Epithelial cell of esophagus (primary cell): ENCODE results near the gene GALNTL6.

Experiments
- DNase-seq: peaks from one replicate; pipeline ENCODE4 v3.0.0; 2010; ENCODE audit warnings: low read depth
- H3K4me3 ChIP-seq: 2 replicates; pipeline ENCODE4 v1.5.1; 2011; ENCODE audit warnings: mild to moderate bottlenecking, low read length, control low read depth
- CTCF ChIP-seq: IDR thresholded peaks from 2 replicates; pipeline ENCODE4 v1.5.1; 2011; ENCODE audit warnings: low read depth, mild to moderate bottlenecking, low read length, control low read depth, inconsistent platforms; ENCODE audit not compliant: insufficient read depth; ENCODE audit errors: missing control alignments

GALNTL6 gene

GRCh38 chr4:173046818-173047217 is 1233.6 kb downstream of the GALNTL6 start:
- DNase-seq: peak; percentile 57
- no peak for TF ChIP-seq CTCF
- no peak overlapping the region for H3K4me3 ChIP-seq

- DNase-seq: no peak
- no peak for TF ChIP-seq CTCF
- no peak overlapping the region for H3K4me3 ChIP-seq
Measured at GRCh38 chr4:173051232-173051631, 1238.0 kb downstream of the GALNTL6 start.

- DNase-seq: no peak
- no peak overlapping the region for H3K4me3 ChIP-seq
Measured at GRCh38 chr4:173051716-173052115, 1238.5 kb downstream of the GALNTL6 start.

GRCh38 chr4:173052439-173052838 is 1239.2 kb downstream of the GALNTL6 start:
- no peak for TF ChIP-seq CTCF
- H3K4me3 ChIP-seq: no peak overlapping the region
- DNase-seq: no peak

More at GRCh38 chr4:173051716-173052115, 1238.5 kb downstream of the GALNTL6 start:
- no peak for TF ChIP-seq CTCF

GRCh38 chr4:173056271-173056670 is 1243.1 kb downstream of the GALNTL6 start:
- DNase-seq: no peak
- TF ChIP-seq CTCF: no peak
- H3K4me3 ChIP-seq: no peak overlapping the region

- no peak for TF ChIP-seq CTCF
- no peak for DNase-seq
- H3K4me3 ChIP-seq: no peak overlapping the region
Measured at GRCh38 chr4:173056710-173057109, 1243.5 kb downstream of the GALNTL6 start.

- no peak overlapping the region for H3K4me3 ChIP-seq
- TF ChIP-seq CTCF: no peak
- DNase-seq: peak; percentile 20
Measured at GRCh38 chr4:173057442-173057841, 1244.2 kb downstream of the GALNTL6 start.
